Stimulated activated CD8-positive, alpha-beta memory T cell treated with anti-CD3 and anti-CD28 coated beads, Interleukin-7, amount 100 ng/mL, for 1 hour (primary cell): ENCODE measurements around the gene EMILIN1.

Source experiments
- DNase-seq, 2 donors: peaks; one replicate each; pipeline ENCODE4 v3.0.0-alpha.2; 2020; ENCODE audit warnings: low read depth in 2 of 2

Gene EMILIN1

DNA sequence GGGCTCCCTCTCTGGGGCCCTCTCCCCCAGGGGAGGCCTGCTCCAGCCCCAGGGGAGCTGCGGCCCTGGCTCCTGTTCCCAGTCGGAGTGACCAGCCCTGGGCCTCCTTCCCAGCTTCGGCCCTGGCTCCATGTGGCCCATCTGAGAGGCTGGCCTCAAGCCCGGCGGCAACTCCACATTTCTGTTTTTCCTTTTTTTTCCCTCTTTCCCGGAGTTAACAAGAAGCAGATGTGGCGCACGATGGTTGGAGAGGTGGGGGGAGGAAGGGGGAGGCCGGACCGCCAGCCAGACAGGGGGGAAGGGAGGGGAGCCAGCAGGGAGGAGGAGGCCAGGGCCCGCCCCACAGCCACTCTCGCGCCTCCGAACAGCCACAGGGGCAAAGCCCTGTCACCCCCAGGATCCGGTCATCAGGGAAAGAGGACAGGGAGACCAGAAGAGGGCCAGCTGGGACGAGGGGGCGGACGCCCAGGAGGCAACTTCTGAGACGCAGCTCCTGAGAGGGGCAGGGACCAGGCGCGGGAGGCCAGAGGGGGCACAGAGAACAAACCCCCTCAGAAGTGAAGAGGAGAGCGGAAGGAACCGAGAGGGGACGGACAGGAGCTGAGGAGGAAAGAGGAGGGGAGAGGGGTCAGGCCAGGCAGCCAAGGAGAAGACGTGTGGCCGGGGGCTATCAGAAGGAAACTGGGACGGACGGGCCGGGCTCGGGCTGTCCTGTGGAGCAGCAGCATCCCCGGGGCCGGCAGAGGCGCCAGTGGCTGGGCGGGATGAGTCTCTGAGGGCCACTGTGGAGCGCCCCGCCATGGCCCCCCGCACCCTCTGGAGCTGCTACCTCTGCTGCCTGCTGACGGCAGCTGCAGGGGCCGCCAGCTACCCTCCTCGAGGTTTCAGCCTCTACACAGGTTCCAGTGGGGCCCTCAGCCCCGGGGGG is at the start of gene EMILIN1:
TSS of gene EMILIN1 (plus strand) at position 349 of the 928 bp plus-strand sequence. CDS start at position 800, 451 bp downstream.
- no peak for DNase-seq

DNA sequence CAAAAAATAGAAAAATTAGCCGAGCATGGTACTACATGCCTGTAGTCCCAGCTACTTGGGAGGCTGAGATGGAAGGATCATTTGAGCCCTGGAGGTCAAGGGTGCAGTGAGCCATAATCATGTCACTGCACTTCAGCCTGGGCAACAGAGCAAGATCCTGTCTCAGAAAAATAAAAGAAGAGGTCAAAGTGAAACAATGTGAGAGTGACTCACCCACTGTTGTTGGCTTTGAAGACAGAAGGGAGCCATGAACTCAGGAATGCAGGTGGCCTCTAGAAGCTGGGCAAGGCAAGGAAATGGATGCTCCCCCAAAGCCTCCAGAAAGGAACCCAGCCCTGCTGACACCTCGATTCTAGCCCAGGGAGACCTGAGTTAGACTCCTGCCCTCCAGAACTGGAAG is 49.4 kb upstream of the EMILIN1 start:
- no peak for DNase-seq

DNA sequence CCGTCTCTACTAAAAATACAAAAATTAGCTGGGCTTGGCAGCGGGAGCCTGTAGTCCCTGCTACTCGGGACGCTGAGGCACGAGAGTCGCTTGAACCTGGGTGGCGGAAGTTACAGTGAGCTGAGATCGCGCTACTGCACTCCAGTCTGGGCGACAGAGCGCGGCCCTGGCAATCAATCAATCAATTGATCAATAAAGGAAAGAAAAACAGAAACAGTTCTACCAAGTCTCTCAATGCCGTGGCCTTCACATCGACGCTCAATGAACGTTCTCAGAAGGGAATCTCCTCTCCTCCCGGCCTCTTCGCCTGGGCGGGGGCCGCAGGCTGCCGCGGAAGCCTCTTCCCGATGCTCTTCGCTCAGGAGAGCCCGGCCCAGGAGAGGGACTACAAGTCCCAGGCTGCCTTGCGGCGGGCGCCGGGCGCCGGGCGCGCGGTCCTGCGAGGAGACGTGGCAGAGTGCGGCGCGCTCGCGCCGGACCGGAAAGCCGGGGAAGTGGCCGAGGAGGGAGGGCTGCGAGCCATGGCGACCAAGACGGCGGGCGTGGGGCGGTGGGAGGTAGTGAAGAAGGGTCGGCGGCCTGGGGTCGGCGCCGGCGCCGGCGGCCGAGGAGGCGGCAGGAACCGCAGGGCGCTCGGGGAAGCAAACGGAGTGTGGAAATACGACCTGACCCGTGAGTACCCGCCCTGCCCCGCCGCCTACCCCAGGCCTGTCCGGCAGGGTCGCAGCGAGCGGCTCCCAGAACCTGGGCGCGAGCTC is 45.7 kb upstream of the EMILIN1 start, which contains the start of gene TMEM214:
TSS of gene TMEM214 (plus strand) at position 471 of the 758 bp plus-strand sequence. CDS start at position 522, 51 bp downstream.
- peak; percentile 54 to 59 for DNase-seq

DNA sequence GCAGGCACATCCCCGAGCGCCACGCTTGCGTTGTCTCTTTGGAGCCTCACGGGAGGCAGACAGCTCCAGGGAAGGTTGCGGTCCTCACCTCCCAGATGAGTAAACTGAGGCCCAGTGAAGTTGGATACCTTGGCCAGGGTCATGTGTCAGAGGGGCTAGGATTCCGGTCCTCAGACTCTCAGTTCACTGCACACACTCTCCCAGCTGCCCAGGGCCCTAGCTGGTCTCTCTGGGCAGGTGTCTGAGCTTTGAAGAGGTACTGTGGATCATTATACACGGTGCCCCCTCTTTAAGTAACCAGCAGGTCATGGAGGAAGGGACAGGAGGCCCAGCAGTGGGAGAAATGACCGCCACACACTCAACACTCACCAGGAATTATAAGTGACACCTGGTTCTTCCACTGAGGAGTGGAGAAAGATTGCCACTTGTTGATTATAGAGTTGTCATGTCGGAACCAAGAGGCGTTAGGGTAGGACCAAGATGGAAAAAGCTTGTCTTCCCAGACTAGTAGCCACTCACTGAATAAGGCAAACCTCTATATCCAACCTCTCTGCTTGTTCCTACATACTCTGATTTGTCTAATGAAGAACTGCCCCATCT is 45.1 kb upstream of the EMILIN1 start:
- DNase-seq: no peak

- no peak for DNase-seq
These were observed 40.4 kb upstream of the EMILIN1 start for GRCh38 chr2:27038012-27038411.

GRCh38 chr2:27038631-27039339 is 39.6 kb upstream of the EMILIN1 start:
- no peak for DNase-seq

- no peak for DNase-seq
These were observed 39.0 kb upstream of the EMILIN1 start for GRCh38 chr2:27039426-27039825.

DNA sequence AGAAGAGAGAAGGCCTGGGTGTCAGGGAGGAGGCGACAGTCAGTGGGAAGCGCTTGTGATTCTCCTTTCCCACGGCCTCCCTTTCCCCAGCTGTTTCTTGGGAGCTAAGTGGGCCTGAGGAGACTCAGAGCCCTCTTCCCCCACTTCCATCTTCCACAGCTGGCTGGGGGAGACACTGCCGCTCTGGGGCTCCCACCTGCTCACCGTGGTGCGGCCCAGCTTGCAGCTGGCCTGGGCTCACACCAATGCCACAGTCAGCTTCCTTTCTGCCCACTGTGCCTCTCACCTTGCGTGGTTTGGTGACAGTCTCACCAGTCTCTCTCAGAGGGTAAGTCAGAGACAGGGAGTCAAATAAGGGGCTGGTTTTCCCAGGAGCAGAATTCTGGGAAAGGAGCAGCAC is 38.5 kb upstream of the EMILIN1 start:
- no peak for DNase-seq

GRCh38 chr2:27040282-27040681 is 38.1 kb upstream of the EMILIN1 start:
- no peak for DNase-seq

DNA sequence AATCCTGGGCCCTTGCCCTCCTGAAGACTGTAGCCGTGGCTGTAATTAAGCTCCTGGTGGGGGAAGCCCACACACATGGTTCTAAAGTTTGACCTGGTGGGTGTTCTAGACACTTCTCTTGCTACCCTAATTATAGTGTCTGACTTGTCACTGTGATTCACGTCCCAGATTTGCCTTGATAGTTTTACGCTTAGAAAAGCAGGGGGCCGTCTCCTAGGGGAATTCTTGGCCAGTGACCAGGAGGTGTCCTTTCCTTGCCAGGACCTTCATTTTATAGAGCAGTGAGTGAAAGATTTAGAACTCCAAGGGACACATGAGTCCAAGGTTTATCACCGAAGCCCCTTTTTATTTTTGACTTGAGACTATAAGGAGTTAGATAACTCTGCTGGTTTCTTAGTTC is 36.7 kb upstream of the EMILIN1 start:
- DNase-seq: no peak

GRCh38 chr2:27042159-27042661 is 36.2 kb upstream of the EMILIN1 start:
- no peak for DNase-seq

GRCh38 chr2:27042985-27043634 is 35.3 kb upstream of the EMILIN1 start:
- no peak for DNase-seq

GRCh38 chr2:27049422-27050280 is 28.8 kb upstream of the EMILIN1 start:
- peak in 1 of 2 donors; percentile 24 for DNase-seq

DNA sequence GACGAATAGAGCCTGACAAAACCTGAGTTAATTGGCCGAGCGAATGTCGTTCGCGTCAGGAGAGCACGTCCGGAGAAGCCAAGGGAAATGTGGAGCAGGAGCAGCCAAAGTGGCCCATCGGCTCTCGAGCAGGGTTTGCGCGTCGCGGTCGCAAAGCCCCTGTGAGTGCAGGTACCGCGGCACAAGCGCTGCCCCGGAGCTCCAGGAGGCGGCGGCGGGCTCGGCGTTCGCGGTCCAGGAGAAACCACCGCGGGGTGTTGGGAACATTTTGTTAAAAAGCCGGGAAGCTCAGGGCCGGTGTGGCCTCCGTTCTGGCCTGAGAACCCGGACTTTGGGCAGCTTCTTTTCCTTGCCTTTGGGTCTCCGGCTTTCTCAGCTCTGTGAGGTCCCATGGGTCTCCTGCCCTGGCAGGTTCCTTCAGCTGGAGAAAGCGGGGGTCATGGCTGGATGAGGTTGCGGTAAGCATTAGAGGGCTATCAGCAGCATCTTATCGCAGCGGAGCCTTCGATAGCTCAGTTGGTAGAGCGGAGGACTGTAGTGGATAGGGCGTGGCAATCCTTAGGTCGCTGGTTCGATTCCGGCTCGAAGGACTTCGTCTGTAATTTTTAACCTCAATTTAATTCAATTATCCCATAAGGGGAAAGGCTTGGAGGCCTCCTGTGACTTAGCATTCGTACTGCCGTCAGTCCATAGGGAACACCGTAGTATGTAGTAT is 28.0 kb upstream of the EMILIN1 start:
- DNase-seq: peak; percentile 89 to 90

DNA sequence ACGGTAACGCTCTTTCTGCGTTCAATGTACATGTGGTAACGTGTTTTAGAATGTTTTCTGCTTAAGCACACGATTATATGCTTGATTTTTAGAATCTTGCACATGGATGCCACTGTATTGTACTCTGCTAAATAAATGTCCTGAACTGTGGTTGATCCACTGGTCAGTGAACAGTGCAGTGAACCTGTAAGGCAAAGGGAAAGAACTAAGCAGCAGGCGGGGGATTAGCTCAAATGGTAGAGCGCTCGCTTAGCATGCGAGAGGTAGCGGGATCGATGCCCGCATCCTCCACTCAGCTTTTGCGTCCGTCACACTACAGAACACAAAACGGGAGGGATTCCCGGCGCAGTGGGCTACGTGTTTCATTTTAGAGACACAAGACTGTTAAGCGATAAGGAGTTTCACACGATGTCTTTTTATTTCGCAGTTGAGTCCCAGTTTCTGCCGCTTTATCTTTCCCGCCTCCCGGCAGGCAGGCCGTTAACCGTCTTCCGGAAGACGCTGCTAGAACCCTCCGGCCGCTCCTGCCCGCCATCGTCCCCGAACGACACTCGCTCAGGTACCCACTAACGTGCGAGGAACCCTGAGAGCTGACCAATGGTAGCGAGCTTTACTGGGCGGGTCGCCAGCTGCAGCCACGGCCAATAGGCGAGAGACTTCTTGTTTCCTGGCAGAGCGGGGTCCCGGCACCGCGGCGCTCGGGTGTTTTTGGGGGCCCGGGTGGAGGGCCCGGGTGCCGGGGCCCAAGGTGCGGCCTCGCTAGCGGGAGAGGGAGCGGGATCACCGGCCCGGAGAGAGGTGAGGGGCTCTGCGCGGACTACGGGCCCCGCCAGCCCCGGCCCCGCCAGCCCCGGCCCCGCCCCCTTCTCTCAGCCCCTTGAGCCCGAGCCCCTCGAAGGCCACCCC is 27.2 kb upstream of the EMILIN1 start, which contains the start of gene AGBL5:
TSS of gene AGBL5 (plus strand) at position 673 of the 906 bp plus-strand sequence. CDS start 1,291 bp downstream, outside the sequence.
- peak; percentile 94 for DNase-seq

DNA sequence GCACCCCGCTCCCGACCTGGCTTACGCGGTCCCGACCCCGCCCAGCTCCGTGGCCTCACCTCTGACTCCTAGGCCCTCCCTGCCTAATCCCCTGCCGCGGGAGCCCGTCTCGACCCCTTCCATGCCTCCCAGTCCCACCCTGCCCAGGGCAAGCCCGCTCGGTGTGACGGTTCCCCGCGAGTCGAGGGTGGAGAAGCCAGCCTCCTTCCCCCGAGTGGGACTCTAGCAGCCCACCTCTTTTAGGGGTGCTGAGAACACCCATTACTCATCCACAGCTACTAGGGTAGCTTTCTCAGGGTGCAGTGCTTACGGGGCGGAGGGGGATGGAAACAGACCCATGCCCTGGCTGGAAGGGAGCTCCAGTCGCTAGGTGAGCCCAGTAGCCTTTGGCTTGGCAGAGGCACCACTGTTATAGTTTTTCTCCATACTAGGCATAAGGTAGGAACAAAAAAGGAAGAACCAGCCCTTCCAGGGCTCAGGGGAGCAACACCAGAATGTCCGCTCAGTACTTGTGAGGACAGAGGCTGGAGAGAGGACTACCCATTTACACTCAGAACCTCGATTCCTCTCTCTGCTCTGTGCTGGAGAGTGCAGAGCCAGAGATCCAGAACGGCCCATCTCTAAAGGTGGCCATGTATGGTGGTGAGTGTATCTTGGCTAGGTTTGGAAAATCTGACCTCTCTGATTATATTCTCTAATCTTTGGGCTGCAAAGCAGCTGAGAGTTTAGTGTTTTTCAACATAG is 26.3 kb upstream of the EMILIN1 start:
- peak in 1 of 2 donors; percentile 12 for DNase-seq

- DNase-seq: no peak
These were observed 25.1 kb upstream of the EMILIN1 start for GRCh38 chr2:27053321-27053720.
